Erythroblast (primary cell): Measurements from ENCODE around the gene TIMP1.

Source experiments
- GATA1 ChIP-seq: IDR thresholded peaks from 2 replicates; pipeline ENCODE4 v1.6.1; 2011; ENCODE audit warnings: low read depth, mild to moderate bottlenecking, control low read depth, low read length, moderate library complexity
- POLR2A ChIP-seq: IDR thresholded peaks from 2 replicates; pipeline ENCODE4 v1.6.1; 2011; ENCODE audit warnings: mild to moderate bottlenecking, low read length

DNA sequence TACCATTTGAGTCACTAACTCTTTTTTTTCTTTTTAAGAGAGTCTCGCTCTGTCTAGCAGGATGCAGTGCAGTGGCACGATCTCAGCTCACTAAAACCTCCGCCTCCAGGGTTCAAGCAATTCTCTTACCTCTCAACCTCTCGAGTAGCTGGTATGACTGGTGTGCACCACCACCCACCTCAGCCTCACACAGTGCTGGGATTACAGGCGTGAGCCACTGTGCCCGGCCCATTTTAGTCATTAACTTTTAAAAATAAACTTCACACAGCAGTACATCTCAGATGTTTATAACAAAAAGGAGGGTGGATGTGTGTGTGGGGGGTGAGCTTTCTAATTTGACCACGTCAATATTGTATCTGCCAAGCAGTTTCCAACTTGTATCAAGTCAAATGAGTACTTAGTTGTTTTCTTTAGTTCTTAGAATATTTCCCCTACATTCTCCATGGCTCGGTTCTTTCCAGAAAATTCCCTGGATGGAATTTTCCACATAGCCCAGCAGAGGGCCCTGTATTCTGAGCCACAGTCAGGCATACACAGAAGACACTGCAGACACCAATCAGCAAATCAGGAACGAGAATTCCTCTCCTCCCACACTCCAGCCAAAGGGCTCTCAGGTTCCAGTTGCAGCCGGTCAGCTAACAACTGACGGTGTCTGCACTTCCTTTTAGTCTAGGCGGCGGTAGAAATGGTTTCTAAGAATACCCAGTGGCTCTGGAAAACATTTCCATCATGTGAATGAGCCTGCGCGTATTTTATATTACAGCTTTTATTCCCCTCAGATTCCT lies 41.3 kb upstream of the TIMP1 start:
- TF ChIP-seq POLR2A (no peak), GATA1 (no peak)
